NCI-H2171 (cell line): ENCODE results near the gene ZCWPW1.
"Not testable (repeated sequence)": the region's sequence is repeated elsewhere in the genome, so short reads cannot be mapped to it uniquely, and the experiment has no call there.

ENCODE experiments used
- DNase-seq: peaks from one replicate; lab custom pipeline; 2025; lab: John Stamatoyannopoulos, UW

The ZCWPW1 gene

DNA sequence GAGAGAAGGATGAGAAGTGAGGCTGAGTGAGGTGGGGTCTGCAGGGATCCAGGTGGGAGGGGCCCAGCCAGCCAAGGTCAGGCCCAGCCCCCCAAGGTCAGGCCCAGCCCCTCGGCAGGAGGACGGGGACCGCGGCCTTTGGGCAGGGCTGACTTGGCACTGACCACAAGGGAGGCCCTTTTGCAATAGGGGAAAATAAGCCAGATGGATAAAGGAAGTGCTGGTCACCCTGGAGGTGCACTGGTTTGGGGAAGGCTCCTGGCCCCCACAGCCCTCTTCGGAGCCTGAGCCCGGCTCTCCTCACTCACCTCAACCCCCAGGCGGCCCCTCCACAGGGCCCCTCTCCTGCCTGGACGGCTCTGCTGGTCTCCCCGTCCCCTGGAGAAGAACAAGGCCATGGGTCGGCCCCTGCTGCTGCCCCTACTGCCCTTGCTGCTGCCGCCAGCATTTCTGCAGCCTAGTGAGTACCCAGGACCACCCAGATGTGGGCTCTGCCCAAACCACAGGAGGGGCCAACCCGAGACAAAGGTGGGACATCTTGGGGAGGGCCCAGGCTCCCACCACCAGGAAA is 55.2 kb downstream of the ZCWPW1 start, which contains the start of gene PILRA:
TSS of gene PILRA (plus strand) at position 227 of the 571 bp plus-strand sequence. CDS start at position 397, 170 bp downstream.
- DNase-seq, result no peak

DNA sequence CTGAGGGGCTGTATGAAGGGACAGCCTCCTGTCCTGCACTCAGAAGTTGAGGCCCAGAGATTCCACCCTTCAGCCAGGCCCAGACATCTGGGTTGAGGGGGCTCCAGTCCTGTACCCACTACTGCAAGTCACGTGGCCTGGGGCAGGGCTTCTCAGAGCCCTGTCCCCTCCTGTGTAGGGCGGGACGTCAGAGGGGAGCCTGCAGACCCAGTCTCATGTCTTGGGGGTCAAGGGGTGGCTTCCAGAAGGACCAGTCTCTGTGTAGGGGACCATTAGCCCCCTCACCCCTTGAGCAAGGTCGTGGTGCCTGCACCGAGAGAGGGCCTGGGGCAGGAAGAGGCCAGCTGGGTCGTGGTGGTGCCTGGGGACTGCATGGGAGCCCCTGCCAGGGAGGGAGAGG is 55.8 kb downstream of the ZCWPW1 start:
- no peak for DNase-seq

DNA sequence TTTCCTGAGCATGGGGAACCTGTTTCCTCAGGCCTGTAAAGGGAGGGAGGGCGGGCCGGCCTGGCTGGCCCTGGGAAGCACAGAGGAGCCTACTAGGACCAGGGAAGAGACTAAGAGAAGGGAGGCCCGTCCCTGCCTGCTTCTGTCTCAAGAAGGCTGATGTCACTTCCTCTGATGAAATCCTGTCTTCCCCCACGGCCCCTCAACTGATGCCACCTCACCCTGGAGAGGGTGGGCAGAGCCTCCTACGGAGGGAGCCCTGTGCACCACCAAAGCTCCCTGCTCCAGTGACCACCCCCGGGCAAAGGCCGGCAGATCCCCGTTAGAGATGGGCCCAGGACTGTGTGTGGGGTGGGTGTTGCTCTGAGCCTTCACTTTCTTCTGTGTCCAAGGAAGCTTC is 56.2 kb downstream of the ZCWPW1 start:
- no peak for DNase-seq

DNA sequence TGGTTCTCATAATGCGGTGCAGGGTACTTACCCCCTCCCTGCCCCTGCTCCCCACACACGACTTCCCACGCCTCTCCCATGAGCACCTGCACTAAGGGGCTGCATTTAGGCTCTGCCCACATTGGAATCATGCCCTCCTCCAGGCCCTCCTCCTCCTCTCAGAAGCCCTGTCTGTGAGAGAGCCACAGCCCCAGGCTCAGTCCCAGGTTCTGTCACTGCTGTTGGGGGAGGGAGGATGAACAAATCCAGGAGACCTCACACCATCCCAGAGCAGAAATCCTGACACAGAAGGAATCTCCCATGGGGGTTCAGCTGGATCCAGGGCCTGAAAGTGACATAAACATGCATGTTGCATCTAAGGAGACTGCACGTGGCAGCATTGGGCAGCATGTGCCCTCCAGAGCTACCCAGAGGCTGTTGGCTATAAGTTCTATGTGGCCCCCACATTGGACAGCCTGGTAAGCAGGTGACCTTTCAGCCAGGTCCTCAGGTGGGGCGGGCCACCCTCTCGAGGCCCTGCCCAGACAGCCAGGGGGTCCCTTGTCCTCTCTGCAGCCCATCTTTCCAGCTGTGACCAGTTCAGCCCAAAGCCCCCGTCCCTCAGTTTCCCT is 56.8 kb downstream of the ZCWPW1 start:
- no peak for DNase-seq

DNA sequence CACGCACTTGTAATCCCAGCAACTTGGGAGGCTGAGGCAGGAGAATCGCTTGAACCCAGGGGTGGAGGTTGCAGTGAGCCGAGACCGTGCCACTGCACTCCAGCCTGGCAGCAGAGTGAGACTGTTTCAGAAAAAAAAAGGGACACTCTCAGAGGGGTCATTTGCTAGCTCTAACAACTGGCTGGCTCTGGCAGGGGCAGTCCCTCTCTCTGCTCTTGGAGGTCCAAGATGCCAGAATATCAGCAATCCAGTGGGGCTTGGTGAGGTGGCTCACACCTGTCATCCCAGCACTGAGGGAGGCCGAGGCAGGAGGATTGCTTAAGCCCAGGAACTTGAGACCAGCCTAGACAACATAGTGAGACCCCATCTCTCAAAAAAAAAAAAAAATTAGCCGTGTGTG is 57.8 kb downstream of the ZCWPW1 start:
- no peak for DNase-seq

DNA sequence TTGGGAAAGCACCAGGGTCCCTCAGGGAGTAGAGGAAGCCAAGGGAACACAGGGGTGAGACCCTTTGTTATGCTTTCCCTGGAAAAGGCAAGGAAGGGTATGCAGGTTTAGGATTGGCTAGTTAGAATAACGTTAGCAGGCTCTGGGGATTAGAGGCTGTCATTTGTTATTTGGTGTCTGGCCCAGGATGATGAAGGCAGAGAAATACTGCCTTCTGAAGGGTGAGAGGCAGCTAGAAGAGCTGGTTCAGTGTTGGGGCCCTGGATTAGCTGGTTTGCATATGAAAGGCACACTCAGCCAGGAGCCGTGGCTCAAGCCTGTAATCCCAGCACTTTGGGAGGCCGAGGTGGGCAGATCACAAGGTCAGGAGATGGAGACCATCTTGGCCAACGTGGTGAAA is 58.2 kb downstream of the ZCWPW1 start:
- no peak for DNase-seq

DNA sequence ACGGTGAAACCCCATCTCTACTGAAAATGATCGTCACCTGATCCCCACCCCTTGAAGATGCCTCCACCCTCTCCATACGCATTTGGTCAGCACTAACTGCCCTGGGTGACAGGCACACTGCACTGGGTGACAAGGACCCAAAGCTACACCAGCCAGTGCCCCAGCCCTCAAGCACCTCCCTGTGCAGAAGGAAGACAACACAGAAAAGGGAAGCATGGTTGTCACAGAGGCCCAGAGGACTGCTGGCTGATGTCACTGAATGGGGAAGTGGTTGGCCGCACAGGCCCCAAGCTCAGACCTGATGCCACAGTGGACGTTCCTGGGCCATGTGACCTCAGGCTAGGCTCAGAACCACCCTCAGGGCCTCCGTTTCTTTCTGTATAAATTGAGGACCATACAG is 59.4 kb downstream of the ZCWPW1 start:
- no peak for DNase-seq

DNA sequence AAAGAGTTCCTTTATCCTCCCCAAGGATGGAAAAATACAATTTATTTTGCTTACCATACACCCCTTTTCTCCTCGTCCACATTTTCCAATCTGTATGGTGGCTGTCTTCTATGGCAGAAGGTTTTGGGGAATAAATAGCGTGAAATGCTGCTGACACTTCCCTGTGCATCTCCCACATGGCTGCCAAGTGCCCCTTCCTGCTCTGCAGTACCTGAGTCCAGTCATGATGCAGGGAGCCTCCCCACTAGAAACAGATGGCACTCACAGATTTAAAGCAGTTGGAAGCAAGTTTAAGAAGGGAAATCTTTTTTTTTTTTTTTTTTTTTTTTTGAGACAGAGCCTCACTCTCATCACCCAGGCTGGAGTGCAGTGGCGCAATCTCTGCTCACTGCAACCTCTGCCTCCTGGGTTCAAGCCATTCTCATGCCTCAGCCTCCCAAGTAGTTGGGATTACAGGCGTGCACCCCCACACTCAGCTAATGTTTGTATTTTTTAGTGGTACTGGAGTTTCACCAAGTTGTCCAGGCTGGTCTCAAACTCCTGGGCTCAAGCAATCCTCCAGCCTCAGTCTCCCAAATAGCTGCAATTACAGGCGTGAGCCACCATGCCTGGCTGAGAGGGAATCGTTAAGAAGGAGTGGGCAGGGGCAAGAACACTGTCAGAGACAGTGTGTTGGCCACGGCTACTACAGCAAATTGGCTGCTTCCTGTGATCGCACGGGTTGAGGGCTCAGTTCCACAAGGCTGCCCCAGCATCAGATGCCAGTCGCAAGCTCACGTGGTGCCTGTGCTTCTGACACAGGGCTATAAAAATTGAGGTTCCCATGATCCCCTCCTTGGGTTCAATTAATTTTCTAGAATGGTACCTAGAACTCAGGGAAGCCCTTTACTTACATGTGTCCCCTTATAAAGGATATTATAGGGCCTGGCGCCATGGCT is 60.6 kb downstream of the ZCWPW1 start:
- no peak for DNase-seq

DNA sequence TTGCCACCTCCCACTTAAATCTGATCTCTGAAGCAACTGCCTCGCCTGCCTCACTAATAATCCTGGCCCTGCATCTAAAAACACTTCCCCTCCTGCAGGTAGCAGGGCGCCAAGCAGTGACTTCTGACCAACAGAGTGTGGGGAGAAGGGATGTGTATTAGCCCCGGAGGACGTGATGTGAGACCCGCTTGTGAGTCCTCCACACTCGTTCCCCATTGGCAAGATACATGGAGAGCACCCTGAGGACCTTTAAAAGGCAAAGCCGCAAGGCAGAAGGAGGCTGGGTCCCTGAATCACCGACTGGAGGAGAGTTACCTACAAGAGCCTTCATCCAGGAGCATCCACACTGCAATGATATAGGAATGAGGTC is 61.3 kb downstream of the ZCWPW1 start:
- no peak for DNase-seq

DNA sequence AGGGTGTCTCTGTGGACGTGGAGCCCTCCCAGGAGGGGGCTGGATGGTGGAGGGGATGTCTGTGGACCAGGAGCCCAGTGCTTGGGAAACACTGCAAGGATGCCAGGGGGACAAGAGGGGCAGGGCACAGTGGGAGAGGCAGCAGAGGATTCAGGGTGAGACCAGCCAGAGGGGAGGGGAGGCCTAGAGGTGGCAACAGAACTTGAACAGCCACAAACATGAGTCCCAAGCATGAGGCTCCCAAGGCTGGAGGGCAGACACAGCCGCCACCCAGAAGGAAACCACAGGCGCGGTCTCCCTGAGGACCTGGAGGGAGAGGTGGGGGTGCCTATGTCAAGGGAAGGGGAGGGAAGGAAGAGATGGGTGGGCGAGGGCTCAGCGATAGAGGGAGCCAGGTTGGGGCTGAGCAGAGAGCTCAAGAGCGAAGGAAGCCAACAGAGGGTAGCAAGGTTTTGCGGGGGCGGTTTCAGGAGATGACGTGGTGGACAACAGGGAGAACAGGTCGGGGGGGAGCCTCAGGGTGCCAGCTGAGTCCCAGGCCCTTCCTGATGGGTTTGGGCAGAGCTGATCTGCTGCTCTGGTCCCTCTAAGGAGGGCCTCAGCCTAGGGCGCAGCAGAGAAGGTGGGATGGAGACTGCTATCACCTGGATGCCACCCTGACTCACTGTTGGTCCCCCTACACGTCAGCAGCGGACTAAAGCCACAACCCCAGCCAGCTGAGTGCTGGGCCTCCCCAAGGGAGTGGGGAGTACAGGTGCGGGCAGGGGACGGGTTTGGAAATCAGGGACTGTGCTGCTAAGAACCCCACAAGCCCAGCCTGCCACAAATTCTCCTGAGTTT is 61.9 kb downstream of the ZCWPW1 start:
- DNase-seq, result no peak

DNA sequence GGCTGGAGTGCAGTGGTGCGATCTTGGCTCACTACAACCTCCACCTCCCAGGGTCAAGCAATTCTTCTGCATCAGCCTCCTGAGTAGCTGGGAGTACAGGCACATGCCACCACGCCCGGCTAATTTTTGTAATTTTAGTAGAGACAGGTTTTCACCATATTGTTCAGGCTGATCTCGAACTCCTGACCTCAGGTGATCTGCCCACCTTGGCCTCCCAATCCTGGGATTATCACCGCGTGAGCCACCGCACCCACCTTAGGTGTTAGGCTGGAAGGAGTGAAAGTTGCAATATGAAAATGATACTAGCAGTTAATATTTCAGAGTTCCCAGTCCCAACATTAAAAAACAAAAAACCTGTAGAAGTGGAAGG is 62.5 kb downstream of the ZCWPW1 start:
- DNase-seq, result not testable (repeated sequence)

DNA sequence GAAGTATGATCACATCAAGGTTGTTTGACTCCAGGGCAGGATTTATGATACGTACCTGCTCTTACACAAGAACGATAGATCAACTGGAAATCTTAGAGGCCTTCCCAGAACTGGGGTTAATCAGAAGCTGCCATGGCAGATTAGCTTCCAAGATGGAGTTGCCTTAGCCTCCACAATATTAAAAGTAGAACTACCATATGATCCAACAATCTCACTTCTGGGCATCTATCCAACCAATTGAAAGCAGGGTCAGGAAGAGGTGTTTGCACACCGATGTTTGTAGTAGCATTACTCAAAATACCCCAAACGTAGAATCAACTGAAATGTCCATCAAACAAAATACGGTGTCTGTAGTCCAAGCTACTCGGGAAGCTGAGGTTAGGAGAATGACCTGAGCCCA is 64.0 kb downstream of the ZCWPW1 start:
- DNase-seq, result no peak

DNA sequence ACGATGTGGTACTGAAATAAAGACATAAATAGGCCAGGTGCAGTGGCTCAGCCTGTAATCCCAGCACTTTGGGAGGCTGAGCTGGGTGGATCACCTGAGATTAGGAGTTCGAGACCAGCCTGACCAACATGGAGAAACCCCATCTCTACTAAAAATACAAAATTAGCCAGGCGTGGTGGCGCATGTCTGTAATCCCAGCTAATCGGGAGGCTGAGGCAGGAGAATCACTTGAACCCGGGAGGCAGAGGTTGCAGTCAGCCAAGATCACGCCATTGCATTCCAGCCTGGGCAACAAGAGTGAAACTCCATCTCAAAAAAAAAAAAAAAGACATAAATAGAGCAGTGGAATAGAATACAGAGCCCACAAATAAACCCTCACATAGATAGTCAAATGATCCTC is 64.7 kb downstream of the ZCWPW1 start:
- not testable (repeated sequence) for DNase-seq

DNA sequence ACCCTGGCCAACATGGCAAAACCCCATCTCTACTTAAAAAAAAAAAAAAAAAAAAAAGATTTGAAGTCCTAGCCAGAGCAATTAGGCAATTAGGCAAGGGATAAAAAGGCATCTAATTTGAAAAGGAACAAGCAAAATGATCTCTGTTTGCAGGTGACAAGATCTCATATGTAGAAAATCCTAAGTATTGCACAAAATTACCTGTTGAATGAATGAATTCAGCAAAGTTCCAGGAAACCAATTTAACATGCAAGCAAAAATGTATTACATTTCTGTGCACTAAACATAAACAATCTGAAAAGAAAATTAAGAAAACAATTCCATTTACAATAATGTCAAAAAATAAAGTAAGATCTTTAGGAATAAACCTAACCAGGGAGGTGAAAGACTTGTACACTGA is 65.4 kb downstream of the ZCWPW1 start:
- no peak for DNase-seq

DNA sequence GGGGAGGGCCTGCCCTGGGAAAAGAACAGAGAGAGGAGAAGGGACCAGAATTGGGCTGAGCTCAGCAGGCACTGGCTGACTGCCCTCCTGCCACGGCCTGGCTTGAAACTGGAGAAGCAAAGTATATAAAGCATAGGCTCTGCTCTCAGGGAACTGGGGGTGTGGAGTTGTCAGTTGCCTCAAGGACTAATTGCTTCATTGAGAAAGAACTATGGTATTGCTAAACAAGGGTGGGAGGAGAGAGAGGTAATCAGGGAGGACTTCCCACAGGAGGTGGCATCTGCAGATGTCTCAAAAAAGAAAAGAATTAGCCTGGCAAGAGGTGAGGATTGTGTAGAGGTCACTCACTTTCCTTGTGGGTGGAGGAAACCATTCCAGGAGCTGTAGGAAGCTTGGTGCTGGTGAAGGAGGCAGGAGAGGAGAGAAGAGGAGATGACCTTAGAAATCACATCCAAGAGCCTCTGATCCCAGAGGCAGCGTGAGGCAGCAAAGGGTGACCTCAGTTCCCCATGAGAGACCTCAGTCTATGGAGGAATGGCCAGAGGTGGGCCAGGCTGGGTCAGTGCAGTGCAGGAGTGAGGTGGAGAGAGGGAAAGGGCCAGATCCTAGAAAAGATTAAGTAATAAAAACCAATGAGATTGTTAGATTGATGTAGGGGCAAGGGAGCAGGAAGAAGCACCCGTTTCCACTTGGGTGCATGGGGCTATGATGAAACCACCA is 68.2 kb downstream of the ZCWPW1 start:
- DNase-seq, result no peak

DNA sequence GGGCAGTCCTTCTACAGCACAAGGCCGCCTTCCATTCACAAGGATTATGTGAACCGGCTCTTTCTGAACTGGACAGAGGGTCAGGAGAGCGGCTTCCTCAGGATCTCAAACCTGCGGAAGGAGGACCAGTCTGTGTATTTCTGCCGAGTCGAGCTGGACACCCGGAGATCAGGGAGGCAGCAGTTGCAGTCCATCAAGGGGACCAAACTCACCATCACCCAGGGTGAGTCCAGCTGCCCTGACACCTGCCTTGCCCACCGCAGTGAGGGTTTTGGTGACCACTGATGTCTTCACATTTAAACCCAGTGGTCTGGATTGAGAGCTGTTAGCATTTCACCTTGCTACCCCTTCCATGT is 69.7 kb downstream of the ZCWPW1 start:
- no peak for DNase-seq

DNA sequence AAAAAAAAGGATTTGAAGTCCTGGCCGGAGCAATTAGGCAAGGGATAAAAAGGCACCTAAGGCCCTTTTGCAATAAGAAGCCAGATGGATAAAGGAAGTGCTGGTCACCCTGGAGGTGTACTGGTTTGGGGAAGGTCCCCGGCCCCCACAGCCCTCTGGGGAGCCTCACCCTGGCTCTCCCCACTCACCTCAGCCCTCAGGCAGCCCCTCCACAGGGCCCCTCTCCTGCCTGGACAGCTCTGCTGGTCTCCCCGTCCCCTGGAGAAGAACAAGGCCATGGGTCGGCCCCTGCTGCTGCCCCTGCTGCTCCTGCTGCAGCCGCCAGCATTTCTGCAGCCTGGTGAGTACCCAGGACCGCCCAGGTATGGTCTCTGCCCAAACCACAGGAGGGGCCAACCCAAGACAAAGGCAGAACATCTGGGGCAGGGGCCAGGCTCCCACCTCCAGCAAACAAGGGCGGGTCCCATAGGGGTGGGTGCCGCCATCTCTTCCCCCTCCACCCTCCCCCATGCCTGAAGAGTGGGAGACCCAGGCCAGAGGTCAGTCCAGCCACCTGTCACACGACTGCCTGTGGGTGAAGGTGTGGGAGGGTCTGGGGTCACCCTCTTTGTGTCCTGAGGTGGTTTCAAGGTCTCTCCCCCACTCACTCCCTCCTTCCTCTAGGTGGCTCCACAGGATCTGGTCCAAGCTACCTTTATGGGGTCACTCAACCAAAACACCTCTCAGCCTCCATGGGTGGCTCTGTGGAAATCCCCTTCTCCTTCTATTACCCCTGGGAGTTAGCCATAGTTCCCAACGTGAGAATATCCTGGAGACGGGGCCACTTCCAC is 70.3 kb downstream of the ZCWPW1 start, which contains the start of gene PILRB:
TSS of gene PILRB (plus strand) at position 91 of the 830 bp plus-strand sequence. CDS start at position 277, 186 bp downstream.
- no peak for DNase-seq

DNA sequence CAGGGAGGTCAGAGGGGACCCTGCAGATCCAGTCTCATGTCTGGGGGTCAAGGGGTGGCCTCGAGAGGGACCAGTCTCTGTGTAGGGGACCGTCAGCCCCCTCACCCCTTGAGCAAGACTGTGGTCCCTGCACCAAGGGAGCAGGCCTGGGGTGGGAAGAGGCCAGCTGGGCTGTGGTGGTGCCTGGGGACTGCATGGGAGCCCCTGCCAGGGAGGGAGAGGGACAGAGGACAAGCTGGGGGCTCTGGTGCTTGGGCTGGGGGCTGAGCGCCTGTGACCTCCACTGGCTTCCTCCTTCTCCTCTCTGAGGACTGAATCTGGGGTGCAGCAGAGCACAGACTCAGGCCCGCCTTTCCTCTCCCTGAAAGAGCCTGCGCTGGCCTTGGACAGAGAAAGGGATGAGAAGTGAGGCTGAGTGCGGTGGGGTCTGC is 71.4 kb downstream of the ZCWPW1 start:
- no peak for DNase-seq

DNA sequence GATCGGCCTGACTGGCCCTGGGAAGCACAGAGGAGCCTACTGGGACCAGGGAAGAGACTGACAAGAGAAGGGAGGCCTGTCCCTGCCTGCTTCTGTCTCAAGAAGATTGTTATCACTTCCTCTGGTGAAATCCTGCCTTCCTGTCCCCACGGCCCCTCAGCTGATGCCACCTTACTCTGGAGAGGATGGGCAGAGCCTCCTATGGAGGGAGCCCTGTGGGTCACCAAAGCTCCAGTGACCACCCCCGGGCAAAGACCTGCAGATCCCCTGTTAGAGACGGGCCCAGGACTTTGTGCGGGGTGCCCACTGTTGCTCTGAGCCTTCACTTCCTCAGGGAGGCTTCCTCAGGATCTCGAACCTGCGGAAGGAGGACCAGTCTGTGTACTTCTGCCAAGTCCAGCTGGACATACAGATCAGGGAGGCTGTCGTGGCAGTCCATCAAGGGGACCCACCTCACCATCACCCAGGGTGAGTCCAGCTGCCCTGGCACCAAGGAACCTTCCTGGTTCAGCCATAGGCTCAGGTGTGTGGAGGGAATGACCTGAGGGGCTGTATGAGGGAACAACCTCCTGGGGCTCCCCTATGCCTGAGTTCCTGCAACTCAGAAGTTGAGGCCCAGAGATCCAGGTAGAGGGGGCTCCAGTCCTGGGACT is 72.0 kb downstream of the ZCWPW1 start:
- DNase-seq, result no peak

DNA sequence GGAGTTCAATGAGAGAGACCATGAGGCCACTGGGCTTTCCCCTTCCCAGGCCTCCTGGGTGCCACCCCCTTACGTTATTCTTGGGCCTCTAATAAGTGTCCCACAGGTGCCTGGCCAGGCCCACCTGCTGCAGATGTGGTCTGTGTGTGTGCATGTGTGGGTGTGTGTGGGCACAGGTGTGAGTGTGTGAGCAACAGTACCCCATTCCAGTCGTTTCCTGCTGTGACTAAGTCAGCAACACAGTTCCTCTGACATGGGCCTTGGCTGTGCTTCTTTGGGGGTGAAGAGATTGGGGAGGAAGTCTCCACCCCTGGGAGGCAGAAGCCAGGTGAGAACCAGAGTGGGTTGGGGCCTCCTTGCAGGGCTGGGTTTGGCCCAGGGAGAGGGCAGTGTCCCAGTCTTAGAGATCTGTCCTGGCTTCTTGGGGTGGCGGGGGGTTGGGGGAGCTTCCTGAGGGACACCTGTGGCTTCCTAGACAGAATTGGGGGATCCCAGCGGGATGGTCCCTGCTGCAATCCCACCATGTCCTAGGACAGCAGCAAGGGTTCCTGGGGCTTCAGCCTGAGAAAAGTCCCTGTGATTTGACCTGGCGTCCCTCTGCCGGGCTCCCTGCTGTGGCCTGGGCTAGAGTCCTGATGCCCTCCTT is 74.7 kb downstream of the ZCWPW1 start:
- DNase-seq, result no peak
